Measurements from ENCODE around the gene CHML.

CHML gene

DNA sequence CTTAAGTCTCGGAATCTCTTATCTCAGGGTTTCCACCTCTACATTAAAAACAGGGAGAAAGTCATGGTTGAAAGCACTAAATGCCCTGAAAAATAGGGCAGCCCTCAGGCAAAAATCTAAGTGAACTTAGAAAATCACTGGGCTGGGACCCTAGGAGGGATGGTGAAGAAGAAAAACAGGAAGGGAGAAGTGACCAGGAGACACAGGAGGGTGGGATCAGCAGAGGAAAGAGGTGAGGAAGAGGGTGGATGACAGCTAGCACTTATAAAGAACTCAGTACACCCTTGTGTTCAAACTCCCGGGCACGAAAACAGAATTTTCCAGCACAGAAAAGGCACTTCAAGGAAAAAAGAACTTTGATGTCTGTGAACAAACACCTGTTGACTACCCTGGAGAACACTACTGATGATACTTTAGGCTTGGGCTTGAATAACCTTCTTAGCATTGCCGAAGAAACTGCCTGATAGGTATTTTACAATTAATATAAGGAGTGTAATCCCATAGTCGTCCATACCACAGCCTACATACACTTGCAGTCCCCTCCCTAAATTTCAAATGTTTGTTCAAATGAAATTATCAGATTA is 2.0 kb downstream of the CHML start:
- no peak for TF ChIP-seq ZFX (IDR thresholded peaks at IDR 0.05)
- TF ChIP-seq, protein P1, sequence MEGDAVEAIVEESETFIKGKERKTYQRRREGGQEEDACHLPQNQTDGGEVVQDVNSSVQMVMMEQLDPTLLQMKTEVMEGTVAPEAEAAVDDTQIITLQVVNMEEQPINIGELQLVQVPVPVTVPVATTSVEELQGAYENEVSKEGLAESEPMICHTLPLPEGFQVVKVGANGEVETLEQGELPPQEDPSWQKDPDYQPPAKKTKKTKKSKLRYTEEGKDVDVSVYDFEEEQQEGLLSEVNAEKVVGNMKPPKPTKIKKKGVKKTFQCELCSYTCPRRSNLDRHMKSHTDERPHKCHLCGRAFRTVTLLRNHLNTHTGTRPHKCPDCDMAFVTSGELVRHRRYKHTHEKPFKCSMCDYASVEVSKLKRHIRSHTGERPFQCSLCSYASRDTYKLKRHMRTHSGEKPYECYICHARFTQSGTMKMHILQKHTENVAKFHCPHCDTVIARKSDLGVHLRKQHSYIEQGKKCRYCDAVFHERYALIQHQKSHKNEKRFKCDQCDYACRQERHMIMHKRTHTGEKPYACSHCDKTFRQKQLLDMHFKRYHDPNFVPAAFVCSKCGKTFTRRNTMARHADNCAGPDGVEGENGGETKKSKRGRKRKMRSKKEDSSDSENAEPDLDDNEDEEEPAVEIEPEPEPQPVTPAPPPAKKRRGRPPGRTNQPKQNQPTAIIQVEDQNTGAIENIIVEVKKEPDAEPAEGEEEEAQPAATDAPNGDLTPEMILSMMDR (conservative IDR thresholded peaks at IDR 0.05) = no peak
- H3K27ac ChIP-seq = no peak overlapping the region

DNA sequence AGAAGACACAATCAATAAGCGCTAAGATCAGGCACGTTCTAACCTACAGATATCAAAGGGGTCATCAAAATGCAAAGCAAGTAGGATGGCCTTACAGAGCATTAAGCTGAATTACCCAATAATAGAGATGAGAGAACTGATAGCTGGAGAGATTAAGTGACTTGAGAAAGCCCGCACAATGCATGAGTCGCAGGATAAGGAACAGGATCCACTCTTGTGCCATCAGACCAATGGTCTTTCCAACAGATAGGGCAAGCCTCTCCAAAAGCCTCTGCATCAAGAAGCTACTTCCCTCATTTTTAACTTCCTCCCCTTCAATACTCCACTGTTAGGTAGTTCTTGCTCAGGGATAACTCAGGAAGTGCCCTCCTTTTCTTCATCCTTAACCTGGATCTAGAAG is 2.6 kb downstream of the CHML start:
- no peak overlapping the region for H3K27ac ChIP-seq
- TF ChIP-seq, protein P1 (conservative IDR thresholded peaks at IDR 0.05) = no peak

DNA sequence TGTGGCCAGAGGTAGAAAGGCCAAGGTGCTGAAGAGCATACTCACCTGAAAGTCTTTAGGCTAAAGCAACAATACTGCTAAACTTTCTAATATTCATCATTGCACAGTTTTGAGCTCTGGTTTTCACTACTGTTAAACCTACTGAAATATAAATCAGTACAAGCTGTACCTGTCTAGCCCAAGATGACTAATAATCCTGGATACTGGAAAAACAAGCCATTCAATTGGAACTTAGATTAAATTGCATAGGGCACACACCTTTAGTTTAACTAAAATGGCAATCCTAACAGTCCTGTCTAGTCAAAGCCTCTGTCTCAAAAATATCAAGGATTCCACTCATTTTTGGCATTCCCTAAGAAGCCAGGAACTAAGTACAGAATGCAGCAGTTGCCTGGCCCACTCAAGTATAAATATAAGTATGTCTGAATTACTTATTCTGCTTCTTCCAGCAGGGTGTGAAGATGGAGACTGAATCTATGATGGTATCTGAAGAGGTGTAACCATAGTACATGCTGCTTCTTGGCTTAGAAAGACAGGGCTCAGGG is 3.1 kb downstream of the CHML start:
- H3K27ac ChIP-seq = no peak overlapping the region
- TF ChIP-seq, protein P1 (conservative IDR thresholded peaks at IDR 0.05) = no peak
- no peak for TF ChIP-seq ZFX (IDR thresholded peaks at IDR 0.05)

DNA sequence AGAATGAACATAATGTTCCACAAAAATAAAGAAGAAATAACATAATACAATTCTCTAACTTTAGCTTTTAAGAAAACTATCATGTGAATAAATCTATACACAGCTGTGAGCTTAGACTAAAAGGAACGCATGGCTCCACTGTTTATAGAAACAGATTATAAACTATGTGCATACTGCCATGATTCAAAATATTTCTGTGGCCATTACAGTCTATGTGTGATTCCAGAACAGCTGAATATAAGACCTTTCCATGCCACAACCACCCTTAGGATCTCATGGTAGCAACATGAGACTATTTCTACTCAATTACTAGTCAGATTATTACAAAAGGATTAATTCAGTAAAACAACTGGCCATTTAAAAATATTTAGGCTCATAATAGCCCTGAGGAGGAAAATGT is 3.9 kb downstream of the CHML start:
- no peak overlapping the region for H3K27ac ChIP-seq
- TF ChIP-seq ZFX (IDR thresholded peaks at IDR 0.05) = no peak
- TF ChIP-seq, protein P1 (conservative IDR thresholded peaks at IDR 0.05) = no peak

DNA sequence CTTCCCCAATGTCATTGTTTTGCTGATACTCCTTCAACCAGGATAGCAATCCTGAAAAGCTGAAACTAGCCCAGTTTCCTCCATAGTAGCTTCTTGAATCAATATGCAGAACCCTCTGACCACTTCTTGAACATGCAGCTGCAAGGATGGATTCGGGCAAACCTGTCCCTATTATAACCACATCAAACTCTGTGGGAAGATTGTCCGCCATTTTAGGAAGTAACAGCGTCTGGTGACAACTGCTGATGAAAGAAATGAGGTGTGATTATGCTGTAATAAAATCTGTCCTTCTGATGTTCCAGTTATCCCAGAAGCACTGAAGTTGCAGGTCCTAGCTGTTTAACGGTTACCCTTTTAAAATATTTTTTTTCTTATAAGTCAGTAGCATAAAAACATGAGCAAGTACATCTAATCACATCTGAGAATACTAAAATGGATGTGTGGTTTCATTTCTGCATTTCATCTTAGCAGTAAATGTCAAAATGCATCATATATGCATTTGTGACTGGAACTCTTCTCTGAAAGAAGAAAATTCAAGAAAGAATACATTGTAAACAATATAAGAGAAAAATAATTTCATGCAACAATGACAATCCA is 4.5 kb downstream of the CHML start:
- no peak for TF ChIP-seq ZFX (IDR thresholded peaks at IDR 0.05)
- TF ChIP-seq, protein P1 (conservative IDR thresholded peaks at IDR 0.05) = no peak
- no peak overlapping the region for H3K27ac ChIP-seq

DNA sequence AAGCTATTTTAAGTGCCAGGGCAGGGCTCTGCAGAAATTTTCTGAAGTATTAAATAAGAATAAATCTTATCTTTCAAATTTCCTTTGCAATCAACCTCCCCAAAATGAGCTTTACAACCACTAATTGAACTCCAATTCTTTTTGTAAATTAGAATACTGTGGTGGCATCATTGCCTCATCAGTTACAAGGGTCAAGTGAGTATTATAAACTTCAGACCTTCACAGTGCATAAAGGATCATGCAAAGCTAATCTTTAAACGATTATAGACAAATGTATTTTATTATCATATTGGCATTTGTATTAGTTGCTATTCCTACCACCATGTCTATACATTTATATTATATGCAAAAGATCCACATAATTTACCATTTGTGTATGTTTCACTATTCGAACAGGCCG is 7.2 kb downstream of the CHML start:
- TF ChIP-seq, protein P1 (conservative IDR thresholded peaks at IDR 0.05) = no peak
- TF ChIP-seq ZFX (IDR thresholded peaks at IDR 0.05) = no peak
- no peak overlapping the region for H3K27ac ChIP-seq

DNA sequence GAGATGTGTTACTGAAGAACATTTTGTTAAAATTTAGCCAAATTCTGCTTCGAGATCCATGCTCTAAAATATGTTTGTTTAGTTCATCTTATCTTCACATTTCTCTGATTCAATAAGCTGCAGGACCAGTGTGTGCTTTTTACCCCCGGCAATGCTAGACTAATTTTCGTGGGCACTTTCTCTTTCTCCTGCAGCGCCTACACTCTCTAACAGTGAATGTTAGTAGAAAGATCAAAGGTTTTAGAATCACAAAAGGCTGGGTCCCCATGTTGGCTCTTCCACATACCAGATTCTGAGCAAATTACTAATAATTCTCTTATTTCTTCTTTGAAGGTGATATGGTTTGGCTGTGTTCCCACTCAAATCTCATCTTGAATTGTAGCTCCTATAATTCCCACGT is 8.5 kb downstream of the CHML start:
- no peak for TF ChIP-seq ZFX (IDR thresholded peaks at IDR 0.05)
- TF ChIP-seq, protein P1 (conservative IDR thresholded peaks at IDR 0.05) = no peak
- no peak overlapping the region for H3K27ac ChIP-seq

All from C4-2B (cell line).